ENCODE measurements around the gene MRPL37.

The MRPL37 gene

GRCh38 chr1:54263601-54264226, 63.7 kb downstream of the MRPL37 start:
- H3K79me2 ChIP-seq (ENCODE audit: control insufficient read depth, low read length), result no peaks in the 10 kb centered on the region
- no peak overlapping the region for H3K27ac ChIP-seq (ENCODE audit: low read depth, low read length)
- H3K4me1 ChIP-seq (ENCODE audit: control insufficient read depth, low read length), result no peaks in the 10 kb centered on the region
- no peaks in the 10 kb centered on the region for H3F3A ChIP-seq (ENCODE audit: control insufficient read depth, insufficient read depth)
- H3K9me2 ChIP-seq (replicated peaks; ENCODE audit: control insufficient read depth, low read length), result no peaks in the 10 kb centered on the region
- H3K27me3 ChIP-seq (ENCODE audit: control insufficient read depth, low read length), result no peaks in the 10 kb centered on the region
- no peak overlapping the region for H3K4me3 ChIP-seq (ENCODE audit: low read length)
- no peak overlapping the region for H3K4me2 ChIP-seq (ENCODE audit: low read length)
- no peaks in the 10 kb centered on the region for H3K9me3 ChIP-seq (ENCODE audit: control insufficient read depth, insufficient read depth, low read length)
- no peaks in the 10 kb centered on the region for H3K36me3 ChIP-seq (ENCODE audit: control insufficient read depth, low read length)
- H4K20me1 ChIP-seq (ENCODE audit: control insufficient read depth, insufficient read depth, low read depth, low read length), result no peaks in the 10 kb centered on the region
- TF ChIP-seq CTCF (IDR thresholded peaks at IDR 0.05; ENCODE audit: low read depth, low read length, poor library complexity, severe bottlenecking) (no peak), EZH2phosphoT487 (IDR thresholded peaks at IDR 0.05; ENCODE audit: borderline replicate concordance, low read length) (no peak)

- H3K9me2 ChIP-seq (replicated peaks; ENCODE audit: control insufficient read depth, low read length), result no peaks in the 10 kb centered on the region
- H3F3A ChIP-seq (ENCODE audit: control insufficient read depth, insufficient read depth), result no peaks in the 10 kb centered on the region
- no peaks in the 10 kb centered on the region for H3K4me1 ChIP-seq (ENCODE audit: control insufficient read depth, low read length)
- no peak overlapping the region for H3K4me3 ChIP-seq (ENCODE audit: low read length)
- no peak overlapping the region for H3K27ac ChIP-seq (ENCODE audit: low read depth, low read length)
- no peaks in the 10 kb centered on the region for H3K9me3 ChIP-seq (ENCODE audit: control insufficient read depth, insufficient read depth, low read length)
- no peak for TF ChIP-seq CTCF (IDR thresholded peaks at IDR 0.05; ENCODE audit: low read depth, low read length, poor library complexity, severe bottlenecking)
- no peak for TF ChIP-seq EZH2phosphoT487 (IDR thresholded peaks at IDR 0.05; ENCODE audit: borderline replicate concordance, low read length)
- no peaks in the 10 kb centered on the region for H4K20me1 ChIP-seq (ENCODE audit: control insufficient read depth, insufficient read depth, low read depth, low read length)
- H3K4me2 ChIP-seq (ENCODE audit: low read length), result no peak overlapping the region
- no peaks in the 10 kb centered on the region for H3K27me3 ChIP-seq (ENCODE audit: control insufficient read depth, low read length)
- no peaks in the 10 kb centered on the region for H3K36me3 ChIP-seq (ENCODE audit: control insufficient read depth, low read length)
- H3K79me2 ChIP-seq (ENCODE audit: control insufficient read depth, low read length), result no peaks in the 10 kb centered on the region
These were observed 65.2 kb downstream of the MRPL37 start for GRCh38 chr1:54265126-54265525.

GRCh38 chr1:54265659-54266058, 65.7 kb downstream of the MRPL37 start:
- TF ChIP-seq EZH2phosphoT487 (IDR thresholded peaks at IDR 0.05; ENCODE audit: borderline replicate concordance, low read length) (no peak), CTCF (IDR thresholded peaks at IDR 0.05; ENCODE audit: low read depth, low read length, poor library complexity, severe bottlenecking) (no peak)
- no peaks in the 10 kb centered on the region for H3K9me3 ChIP-seq (ENCODE audit: control insufficient read depth, insufficient read depth, low read length)
- H3K27me3 ChIP-seq (ENCODE audit: control insufficient read depth, low read length), result no peaks in the 10 kb centered on the region
- no peak overlapping the region for H3K4me3 ChIP-seq (ENCODE audit: low read length)
- H3K79me2 ChIP-seq (ENCODE audit: control insufficient read depth, low read length), result no peaks in the 10 kb centered on the region
- H3K4me1 ChIP-seq (ENCODE audit: control insufficient read depth, low read length), result no peaks in the 10 kb centered on the region
- no peak overlapping the region for H3K4me2 ChIP-seq (ENCODE audit: low read length)
- H4K20me1 ChIP-seq (ENCODE audit: control insufficient read depth, insufficient read depth, low read depth, low read length), result no peaks in the 10 kb centered on the region
- H3F3A ChIP-seq (ENCODE audit: control insufficient read depth, insufficient read depth), result no peaks in the 10 kb centered on the region
- no peaks in the 10 kb centered on the region for H3K36me3 ChIP-seq (ENCODE audit: control insufficient read depth, low read length)
- H3K27ac ChIP-seq (ENCODE audit: low read depth, low read length), result no peak overlapping the region
- H3K9me2 ChIP-seq (replicated peaks; ENCODE audit: control insufficient read depth, low read length), result no peaks in the 10 kb centered on the region
